Measurements from ENCODE around the gene PHLDB2. TPM values are rescaled to one million over a fixed set of nuclear protein-coding genes. Genes with fewer than 3 reads are reported as not detected.

Gene PHLDB2
- total and polyA plus RNA-seq, 2 of the 8 experiments (the other 6 are each of a cell fraction or from before 2014, with no cell fraction given), result 5.8 to 22.6 TPM

DNA sequence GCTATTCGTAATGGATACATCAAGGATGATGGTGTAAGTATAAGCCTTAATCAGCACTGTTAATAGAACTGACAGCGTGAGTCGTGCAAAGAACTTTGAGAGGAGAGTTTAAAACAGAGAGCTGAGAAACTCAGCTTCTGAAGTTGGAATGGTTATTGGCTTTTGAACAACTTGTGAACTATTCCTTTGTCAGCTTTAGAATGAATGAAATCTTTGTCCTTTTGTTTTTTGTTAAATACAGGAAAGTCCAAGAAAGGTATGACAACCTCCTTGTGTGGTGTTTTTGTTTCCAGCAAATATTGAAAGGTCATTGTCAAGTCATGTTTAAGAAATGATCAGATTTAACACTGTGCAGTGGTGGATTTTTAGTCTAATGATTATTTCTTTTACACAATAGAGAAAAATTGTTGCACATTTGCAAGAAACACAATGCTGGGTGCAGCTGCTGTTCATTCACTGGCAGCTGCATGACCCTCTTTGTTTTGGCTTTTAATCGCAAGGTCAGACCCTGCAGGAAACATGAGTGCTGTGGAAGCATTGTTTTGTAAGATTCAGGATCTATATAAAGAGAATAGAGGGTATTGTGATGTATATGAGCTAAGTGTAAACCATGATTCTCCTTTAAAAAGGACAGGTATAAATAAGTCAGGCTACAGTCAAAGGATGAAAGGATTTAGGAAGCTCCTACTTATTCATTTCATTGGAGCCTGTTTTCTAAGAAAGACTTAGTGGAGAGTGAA, 98.1 kb downstream of the PHLDB2 start:
- POLR2A ChIA-PET (ENCODE audit: partially characterized antibody), result interaction anchor here (1.0 kb wide), 1 partner anchor 72 kb away, joined by 3 read pairs; no protein-coding TSS in a partner anchor
- H3K27me3 ChIP-seq (replicated peaks in 1 of 4; ENCODE audit: control insufficient read depth in 3 of 4, extremely low read depth in 1 of 4, insufficient read depth in 3 of 4, low read length in 3 of 4), result peaks cover 0 to 11% (median 10%) of the 10 kb centered on the region in 4 experiments; a peak in 5 of 7 replicates
- peaks cover 0 to 2% of the 10 kb centered on the region in 2 experiments for H4K20me1 ChIP-seq (replicated peaks in 1 of 2; ENCODE audit: control insufficient read depth in 1 of 2, insufficient read depth in 2 of 2, low read length in 2 of 2)
- H3K23me2 ChIP-seq (ENCODE audit: low read depth, low read length), result no peaks in the 10 kb centered on the region
- no peak overlapping the region for H2AFZ ChIP-seq (ENCODE audit: low read length)
- H3K23ac ChIP-seq (ENCODE audit: insufficient read length), result no peak overlapping the region
- H2BK15ac ChIP-seq (ENCODE audit: low read length), result no peak overlapping the region
- H2BK12ac ChIP-seq (ENCODE audit: low read depth, low read length), result no peak overlapping the region
- no peak overlapping the region for H2AK5ac ChIP-seq (ENCODE audit: low read depth, low read length)
- H3K9me3 ChIP-seq (ENCODE audit: insufficient read depth in 2 of 2, low read depth in 1 of 2, low read length in 1 of 2), result no peaks in the 10 kb centered on the region
- H4K91ac ChIP-seq (replicated peaks; ENCODE audit: insufficient read length, low read length), result no peak overlapping the region
- WGBS, 2 experiments (ENCODE audit: extremely low coverage in 1 of 2, insufficient coverage in 1 of 2, insufficient read length in 1 of 2, insufficient replicate concordance in 2 of 2, low coverage in 1 of 2, low lambda C conversion rate in 2 of 2, missing lambda C conversion rate in 1 of 2), result 57% methylated on average over 4 of the region's 4 CpGs; no CpG with 5 or more reads in 1 of the 2 experiments
- H3K4me1 ChIP-seq (replicated peaks in 1 of 4; ENCODE audit: control insufficient read depth in 3 of 4, insufficient read depth in 4 of 4, low read length in 3 of 4), result peaks cover 0 to 15% (median 11%) of the 10 kb centered on the region in 4 experiments; a peak in 4 of 7 replicates
- no peak overlapping the region for H4K5ac ChIP-seq (ENCODE audit: insufficient read length, low read depth, low read length)
- H3K14ac ChIP-seq (ENCODE audit: insufficient read length), result no peak overlapping the region
- no peak overlapping the region for H3K27ac ChIP-seq (ENCODE audit: low read depth, low read length)
- H4K8ac ChIP-seq (ENCODE audit: extremely low read depth, insufficient read depth, low read length), result no peak overlapping the region
- H2BK120ac ChIP-seq (replicated peaks; ENCODE audit: low read depth, low read length), result no peak overlapping the region
- no peak overlapping the region for H2BK5ac ChIP-seq (ENCODE audit: low read depth, low read length)
- CTCF ChIA-PET (ENCODE audit: partially characterized antibody), result interaction anchor here (0.7 to 7.0 kb wide), 9 partner anchors 10 to 240 kb away, joined by 3 to 45 read pairs (median 4); no protein-coding TSS in a partner anchor
- peak overlapping the region; percentile 35 to 51; a peak in 3 of 4 replicates for H3K4me2 ChIP-seq (ENCODE audit: insufficient read depth in 1 of 2, low read depth in 2 of 2, low read length in 2 of 2)
- H3K36me3 ChIP-seq (ENCODE audit: control insufficient read depth in 2 of 4, insufficient read depth in 4 of 4, low read length in 3 of 4), result no peaks in the 10 kb centered on the region
- no peaks in the 10 kb centered on the region for H3K79me2 ChIP-seq (ENCODE audit: control insufficient read depth in 1 of 2, insufficient read depth in 2 of 2, low read length in 2 of 2)
- no peak overlapping the region for H3K56ac ChIP-seq (replicated peaks; ENCODE audit: insufficient read length, low read depth, low read length)
- no peak overlapping the region for H2BK20ac ChIP-seq (ENCODE audit: low read length)
- no peak overlapping the region for H3K4ac ChIP-seq (replicated peaks; ENCODE audit: insufficient read length, low read depth, low read length)
- H3K79me1 ChIP-seq (ENCODE audit: low read depth, low read length), result no peaks in the 10 kb centered on the region
- peak overlapping the region in 1 of 4 experiments; percentile 33; a peak in 2 of 8 replicates for H3K4me3 ChIP-seq (ENCODE audit: extremely low read depth in 1 of 4, insufficient read depth in 2 of 4, low read depth in 3 of 4, low read length in 4 of 4)
- DNase-seq (ENCODE audit: low read depth in 1 of 2, low spot score in 2 of 2) (peak in 1 of 2 experiments; percentile 10), FAIRE-seq (peak; percentile 83)
- H3K9ac ChIP-seq (replicated peaks in 1 of 4; ENCODE audit: extremely low read depth in 1 of 4, low read depth in 3 of 4, low read length in 3 of 4), result no peak overlapping the region
- no peak overlapping the region for H3K18ac ChIP-seq (ENCODE audit: extremely low read depth, low read length)
- TF ChIP-seq HDAC2 (IDR thresholded peaks at IDR 0.05; ENCODE audit: borderline replicate concordance in 1 of 2, low read depth in 2 of 2, low read length in 2 of 2) (peak in 1 of 2 experiments; percentile 81; a peak in 1 of 4 replicates), JUND (IDR thresholded peaks at IDR 0.05; ENCODE audit: low read length) (no peak), TCF12 (IDR thresholded peaks at IDR 0.05; ENCODE audit: low read depth, low read length) (0 out of 2 replicates have a peak, but pooled peaks have one; percentile 47), YY1 (IDR thresholded peaks at IDR 0.05; ENCODE audit: low read depth, low read length) (no peak), GTF2F1 (IDR thresholded peaks at IDR 0.05; ENCODE audit: borderline replicate concordance, low read depth, low read length) (no peak), POU5F1 (IDR thresholded peaks at IDR 0.05; ENCODE audit: low read depth, low read length) (peak; percentile 77; the same call in 1 of the 2 replicates)

Data from H1 (cell line).